ENCODE results near the gene ANKRD11. TPM values are rescaled to one million over a fixed set of nuclear protein-coding genes. Genes with fewer than 3 reads are reported as not detected.
A peak's percentile ranks its signal among the peaks of the same experiment; 100 is the strongest.
"Not testable (repeated sequence)": the region's sequence is repeated elsewhere in the genome, so short reads cannot be mapped to it uniquely, and the experiment has no call there.

The ANKRD11 gene
- total RNA-seq, 2 donors from 2014 or later = 118 to 159 TPM

- Histone ChIP-seq H3K27ac (ENCODE audit: low read depth, low read length) (no peak overlapping the region), H3K4me1 (ENCODE audit: control insufficient read depth, insufficient read depth, low read length) (peaks cover 18% of the 10 kb centered on the region), H3K27me3 (ENCODE audit: control insufficient read depth, insufficient read depth, low read length, poor library complexity, severe bottlenecking) (no peaks in the 10 kb centered on the region), H3K9ac (ENCODE audit: extremely low read depth, low read length, poor library complexity, severe bottlenecking) (no peak overlapping the region), H3K36me3 (ENCODE audit: control insufficient read depth, insufficient read depth, low read length) (no peaks in the 10 kb centered on the region), H3K9me3 (ENCODE audit: control insufficient read depth, low read length) (no peaks in the 10 kb centered on the region), H3K4me3 (ENCODE audit: low read length) (no peak overlapping the region)
- DNase-seq = peak; percentile 75
- Mint-ChIP-seq H3K4me3 (no peak overlapping the region), H3K27me3 (ENCODE audit: insufficient read depth) (no peaks in the 10 kb centered on the region), H3K27ac (no peak overlapping the region), H3K4me1 (peaks cover 58% of the 10 kb centered on the region), H3K9me3 (no peaks in the 10 kb centered on the region), H3K36me3 (ENCODE audit: low read depth) (peaks cover 5% of the 10 kb centered on the region)
- WGBS, 2 experiments (ENCODE audit: insufficient coverage in 1 of 2, insufficient read length in 1 of 2) = 92 to 93% methylated on average over 13 to 18 of the region's 25 CpGs
- TF ChIP-seq CTCF (conservative IDR thresholded peaks at IDR 0.05) = no peak
These were observed 160.0 kb downstream of the ANKRD11 start for GRCh38 chr16:89330177-89330856.

GRCh38 chr16:89329830-89330176 is 160.6 kb downstream of the ANKRD11 start:
- not testable (repeated sequence) for H3K27me3 Mint-ChIP-seq (ENCODE audit: insufficient read depth); H3K9me3 Mint-ChIP-seq; H3K36me3 Mint-ChIP-seq (ENCODE audit: low read depth); DNase-seq; H3K36me3 ChIP-seq (ENCODE audit: control insufficient read depth, insufficient read depth, low read length); H3K27ac Mint-ChIP-seq; H3K4me3 Mint-ChIP-seq; H3K4me3 ChIP-seq (ENCODE audit: low read length); H3K9ac ChIP-seq (ENCODE audit: extremely low read depth, low read length, poor library complexity, severe bottlenecking); H3K27me3 ChIP-seq (ENCODE audit: control insufficient read depth, insufficient read depth, low read length, poor library complexity, severe bottlenecking); H3K27ac ChIP-seq (ENCODE audit: low read depth, low read length); H3K9me3 ChIP-seq (ENCODE audit: control insufficient read depth, low read length)
- H3K4me1 ChIP-seq (ENCODE audit: control insufficient read depth, insufficient read depth, low read length) = peaks cover 14% of the 10 kb centered on the region
- WGBS, 2 experiments (ENCODE audit: insufficient coverage in 1 of 2, insufficient read length in 1 of 2) = 90 to 96% methylated on average over 2 to 3 of the region's 4 CpGs
- H3K4me1 Mint-ChIP-seq = peaks cover 54% of the 10 kb centered on the region

GRCh38 chr16:89328412-89329400 is 161.7 kb downstream of the ANKRD11 start:
- 94 to 98% methylated on average over 19 to 40 of the region's 41 CpGs for WGBS, 2 experiments (ENCODE audit: insufficient coverage in 1 of 2, insufficient read length in 1 of 2)
- not testable (repeated sequence) for DNase-seq; H3K4me3 ChIP-seq (ENCODE audit: low read length); H3K27ac ChIP-seq (ENCODE audit: low read depth, low read length); H3K27me3 Mint-ChIP-seq (ENCODE audit: insufficient read depth); H3K36me3 Mint-ChIP-seq (ENCODE audit: low read depth); H3K9ac ChIP-seq (ENCODE audit: extremely low read depth, low read length, poor library complexity, severe bottlenecking); H3K36me3 ChIP-seq (ENCODE audit: control insufficient read depth, insufficient read depth, low read length); H3K27me3 ChIP-seq (ENCODE audit: control insufficient read depth, insufficient read depth, low read length, poor library complexity, severe bottlenecking); H3K9me3 ChIP-seq (ENCODE audit: control insufficient read depth, low read length); H3K9me3 Mint-ChIP-seq; H3K4me3 Mint-ChIP-seq; H3K4me1 ChIP-seq (ENCODE audit: control insufficient read depth, insufficient read depth, low read length)
- Mint-ChIP-seq H3K4me1 (peaks cover 51% of the 10 kb centered on the region), H3K27ac (peak overlapping the region; percentile 60)

GRCh38 chr16:89326721-89327120 is 163.6 kb downstream of the ANKRD11 start:
- H3K4me1 Mint-ChIP-seq = peaks cover 51% of the 10 kb centered on the region
- Histone ChIP-seq H3K9ac (ENCODE audit: extremely low read depth, low read length, poor library complexity, severe bottlenecking) (no peak overlapping the region), H3K36me3 (ENCODE audit: control insufficient read depth, insufficient read depth, low read length) (peaks cover 1% of the 10 kb centered on the region), H3K4me3 (ENCODE audit: low read length) (no peak overlapping the region), H3K27ac (ENCODE audit: low read depth, low read length) (no peak overlapping the region), H3K9me3 (ENCODE audit: control insufficient read depth, low read length) (no peaks in the 10 kb centered on the region), H3K27me3 (ENCODE audit: control insufficient read depth, insufficient read depth, low read length, poor library complexity, severe bottlenecking) (no peaks in the 10 kb centered on the region), H3K4me1 (ENCODE audit: control insufficient read depth, insufficient read depth, low read length) (peaks cover 12% of the 10 kb centered on the region)
- H3K27ac Mint-ChIP-seq = peak overlapping the region; percentile 31
- peaks cover 6% of the 10 kb centered on the region for H3K36me3 Mint-ChIP-seq (ENCODE audit: low read depth)
- no peaks in the 10 kb centered on the region for H3K9me3 Mint-ChIP-seq
- no peak overlapping the region for H3K4me3 Mint-ChIP-seq
- no peak for TF ChIP-seq CTCF (conservative IDR thresholded peaks at IDR 0.05)
- DNase-seq = peak; percentile 73
- 83 to 90% methylated on average over 5 to 7 of the region's 7 CpGs for WGBS, 2 experiments (ENCODE audit: insufficient coverage in 1 of 2, insufficient read length in 1 of 2)
- H3K27me3 Mint-ChIP-seq (ENCODE audit: insufficient read depth) = no peaks in the 10 kb centered on the region

Measured in endodermal cell (in vitro differentiated cells).